Stimulated activated CD4-positive, alpha-beta T cell treated with anti-CD3 and anti-CD28 coated beads, Interleukin-4, amount 100 ng/mL, for 48 hours (primary cell): ENCODE data around the gene SPATA21.

Experiments used
- DNase-seq, 2 donors: peaks; one replicate each; pipeline ENCODE4 v3.0.0-alpha.2; 2020; ENCODE audit warnings: low read depth in 2 of 2

Gene SPATA21

DNA sequence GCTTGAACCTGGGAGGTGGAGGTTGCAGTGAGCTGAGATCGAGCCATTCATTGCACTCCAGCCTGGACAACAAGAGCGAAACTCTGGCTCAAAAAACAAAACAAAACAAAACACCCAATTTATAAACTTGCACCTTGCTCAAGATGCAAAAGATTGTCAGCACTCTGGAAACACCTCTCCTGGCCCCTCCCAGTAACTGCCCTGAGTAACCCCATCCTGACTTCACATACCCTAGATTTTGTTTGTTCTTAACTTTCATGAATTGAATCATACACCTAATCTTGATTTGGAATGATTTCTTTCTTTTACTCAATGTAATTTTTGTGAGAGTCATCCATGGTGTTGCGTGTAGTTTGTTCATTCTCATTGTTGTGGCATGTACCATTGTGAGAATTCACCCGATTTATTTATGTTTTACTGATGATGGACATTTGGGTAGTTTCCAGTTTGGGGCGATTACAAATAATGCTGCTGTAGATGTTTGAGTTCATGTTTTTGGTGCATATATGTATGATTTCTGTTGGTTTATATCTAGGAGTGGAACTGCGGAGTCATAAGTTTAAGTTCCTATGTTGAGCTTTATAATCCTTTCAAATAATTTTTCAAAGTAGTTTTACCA is 13.7 kb upstream of the SPATA21 start:
- no peak for DNase-seq

DNA sequence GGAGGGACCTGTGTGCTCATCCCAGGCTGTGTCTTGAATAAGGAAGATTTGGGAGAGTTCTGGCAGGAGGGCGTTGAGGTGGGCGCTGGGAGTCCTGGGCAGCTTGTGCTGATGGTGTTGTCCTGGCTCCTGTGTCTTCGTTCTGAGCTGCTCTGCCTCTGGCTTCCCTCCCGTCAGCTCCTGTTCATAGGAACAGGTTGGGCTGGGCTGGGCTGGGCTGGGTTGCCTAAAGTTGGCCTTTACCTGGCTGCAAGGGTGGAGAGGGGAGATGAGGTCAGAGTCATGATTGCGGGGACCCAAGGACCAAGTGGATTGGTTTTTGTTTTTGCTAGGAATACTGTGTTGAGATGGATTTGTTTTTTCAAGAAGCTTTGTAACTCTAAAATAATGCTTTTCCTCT is 12.4 kb upstream of the SPATA21 start:
- no peak for DNase-seq

DNA sequence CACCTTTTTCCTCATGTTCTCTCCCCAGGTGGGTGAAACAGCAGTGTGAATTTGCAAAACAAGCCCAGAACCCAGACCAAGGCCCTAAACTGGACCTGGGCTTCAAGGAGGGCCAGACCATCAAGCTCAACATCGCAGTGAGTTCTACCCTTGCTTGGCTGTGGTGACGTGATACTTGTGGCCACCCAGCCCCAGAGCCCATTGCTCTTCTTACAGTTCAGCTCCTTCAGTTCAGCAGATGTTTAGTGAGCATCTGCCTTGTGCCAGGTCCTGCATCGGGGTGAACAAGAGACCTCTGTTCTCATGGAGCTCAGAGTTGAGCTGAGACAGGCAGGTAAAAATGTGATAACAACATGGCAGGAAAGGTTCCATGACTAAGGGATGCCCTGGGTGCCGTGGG is 11.8 kb upstream of the SPATA21 start:
- DNase-seq, result no peak

DNA sequence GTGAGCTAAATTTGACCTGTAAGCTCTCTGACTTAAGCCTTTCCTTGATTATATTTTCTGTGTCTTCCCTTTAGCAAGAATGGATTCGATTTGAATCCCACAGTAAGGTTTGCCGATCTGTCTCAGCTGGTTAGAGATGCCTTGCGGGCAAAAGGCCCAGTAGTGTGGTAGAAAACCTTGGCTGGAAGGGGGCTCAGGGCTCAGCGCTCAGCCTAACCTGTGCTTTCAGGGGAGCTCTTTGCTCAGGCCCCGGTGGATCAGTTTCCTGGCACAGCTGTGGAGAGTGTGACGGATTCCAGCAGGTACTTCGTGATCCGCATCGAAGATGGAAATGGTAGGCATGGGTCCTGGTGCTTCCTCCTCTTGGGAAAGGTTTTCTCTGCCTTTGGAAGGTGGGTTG is 10.4 kb upstream of the SPATA21 start:
- no peak for DNase-seq

DNA sequence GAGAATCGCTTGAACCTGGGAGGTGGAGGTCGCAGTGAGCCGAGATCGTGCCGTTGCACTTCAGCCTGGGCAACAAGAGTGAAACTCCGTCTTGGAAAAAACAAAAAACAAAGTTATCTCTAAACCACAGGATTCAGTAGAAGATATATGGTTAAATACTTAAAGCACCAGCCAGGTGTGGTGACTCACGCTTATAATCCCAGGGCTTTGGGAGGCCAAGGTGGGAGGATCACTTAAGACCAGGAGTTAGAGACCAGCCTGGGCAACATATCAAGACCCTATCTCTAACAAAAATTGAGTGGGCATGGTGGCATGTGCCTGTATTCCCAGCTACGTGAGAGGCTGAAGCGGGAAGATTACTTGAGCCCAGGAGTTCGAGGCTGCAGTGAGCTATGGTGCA is 8.9 kb upstream of the SPATA21 start:
- DNase-seq, result no peak

DNA sequence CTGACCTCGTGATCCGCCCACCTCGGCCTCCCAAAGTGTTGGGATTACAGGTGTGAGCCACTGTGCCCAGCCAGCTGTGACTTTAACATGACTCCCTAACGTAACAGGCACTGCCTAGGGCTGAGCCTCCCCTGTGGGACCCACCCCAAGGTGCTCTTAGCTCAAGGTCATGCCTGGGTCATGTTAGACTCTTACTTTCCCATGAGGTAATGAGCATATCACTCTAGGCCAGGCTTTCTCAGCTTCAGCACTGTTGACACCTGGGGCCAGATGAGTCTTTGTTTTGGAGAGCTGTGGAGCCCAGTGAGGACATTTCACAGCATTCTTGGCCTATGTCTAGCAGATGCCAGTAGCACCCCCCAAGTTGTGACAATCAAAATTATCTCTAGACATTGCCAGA is 7.8 kb upstream of the SPATA21 start:
- no peak for DNase-seq

DNA sequence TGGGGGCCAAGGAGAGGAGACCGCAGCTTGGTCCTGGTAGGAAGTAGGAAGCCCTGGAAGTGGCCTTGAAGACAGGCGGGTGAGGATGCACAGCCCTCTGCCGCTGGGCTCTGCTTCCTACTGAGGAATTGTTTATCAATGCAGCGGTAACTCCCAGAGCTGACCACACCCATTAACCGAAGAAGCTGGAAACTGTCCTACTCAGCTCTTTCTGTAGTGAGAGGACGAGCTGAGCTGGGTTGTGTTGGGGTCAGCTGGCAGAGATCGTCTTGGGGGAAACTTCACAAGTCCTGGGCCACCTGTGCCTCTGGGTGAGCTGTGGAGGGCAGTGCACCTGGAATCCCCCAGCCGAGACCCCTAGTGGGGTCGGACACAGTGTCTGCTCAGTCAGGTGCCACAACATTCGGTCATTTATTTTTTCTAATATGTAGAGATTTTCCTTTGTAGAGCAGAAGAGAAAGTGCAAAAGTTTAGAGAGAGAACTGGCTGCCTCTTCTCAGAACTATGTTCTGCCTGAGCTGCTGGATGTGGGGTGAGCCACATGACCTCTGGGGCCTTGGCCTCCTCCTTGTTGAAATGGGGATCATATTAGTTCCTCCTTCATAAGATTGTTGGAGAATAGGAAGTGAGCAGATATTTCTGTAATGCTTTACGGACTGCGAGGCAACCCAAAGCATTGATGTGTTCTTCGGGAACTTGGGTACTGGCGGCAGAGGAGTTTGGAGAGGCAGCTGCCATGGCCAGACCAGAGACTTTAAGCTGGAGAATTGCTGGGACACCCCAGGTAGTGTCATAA is 6.9 kb upstream of the SPATA21 start:
- no peak for DNase-seq

DNA sequence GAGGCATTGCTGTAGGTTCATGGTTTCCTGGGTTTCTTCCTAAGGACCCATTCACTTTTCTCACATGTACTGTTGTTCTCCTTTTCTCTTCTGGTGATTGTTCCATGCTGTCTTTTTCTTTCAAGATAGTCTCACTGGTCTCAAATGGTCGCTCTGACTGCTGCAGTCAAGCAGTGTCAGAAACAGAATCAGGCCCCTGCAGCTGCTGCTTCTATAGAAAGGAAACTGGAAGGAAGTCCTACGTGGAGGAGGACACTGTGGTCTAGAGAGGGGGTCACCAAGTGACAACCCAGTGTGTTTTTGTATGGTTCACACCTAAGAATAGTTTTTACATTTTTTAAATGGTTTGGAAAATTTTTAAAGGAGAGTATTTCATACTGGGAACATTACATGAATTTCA is 5.7 kb upstream of the SPATA21 start:
- DNase-seq, result no peak

DNA sequence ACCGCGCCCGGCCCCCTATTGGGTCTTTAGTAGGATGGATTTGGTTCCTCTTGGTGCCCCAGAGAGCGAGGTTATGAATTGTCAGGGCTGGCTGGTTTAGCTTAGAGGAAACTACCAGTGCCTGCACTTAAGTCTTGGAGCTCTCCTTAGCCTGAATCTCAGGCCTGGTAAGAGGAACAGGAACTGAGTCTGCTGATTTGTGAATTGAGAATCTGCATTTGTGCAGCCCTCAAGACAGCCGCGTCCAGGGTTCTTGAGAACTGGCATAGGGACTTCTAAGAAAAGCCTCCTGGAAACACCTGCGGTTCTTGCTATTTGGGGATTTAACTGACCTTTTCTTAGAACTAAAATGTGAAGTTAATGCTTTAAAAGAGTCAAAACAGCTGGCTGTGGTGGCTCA is 5.0 kb upstream of the SPATA21 start:
- DNase-seq, result no peak

DNA sequence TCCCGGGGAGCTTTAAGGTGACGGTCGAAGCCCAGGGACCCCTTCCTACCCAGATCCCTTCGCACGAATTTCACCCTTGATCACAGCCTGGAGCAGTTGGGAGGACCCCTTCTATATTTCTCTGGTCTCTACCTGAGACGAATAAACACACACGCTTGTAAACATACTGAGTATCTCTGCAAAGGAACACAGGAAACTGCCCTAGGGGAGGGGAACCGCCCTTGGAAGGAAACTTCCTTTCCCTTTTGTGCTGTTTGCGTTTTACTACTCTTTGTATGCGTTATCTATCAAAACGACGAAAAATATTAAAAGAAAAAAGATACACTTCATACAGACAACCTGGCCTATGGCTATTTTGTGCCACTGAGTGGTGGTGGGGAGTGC is 4.0 kb upstream of the SPATA21 start:
- DNase-seq, result no peak

DNA sequence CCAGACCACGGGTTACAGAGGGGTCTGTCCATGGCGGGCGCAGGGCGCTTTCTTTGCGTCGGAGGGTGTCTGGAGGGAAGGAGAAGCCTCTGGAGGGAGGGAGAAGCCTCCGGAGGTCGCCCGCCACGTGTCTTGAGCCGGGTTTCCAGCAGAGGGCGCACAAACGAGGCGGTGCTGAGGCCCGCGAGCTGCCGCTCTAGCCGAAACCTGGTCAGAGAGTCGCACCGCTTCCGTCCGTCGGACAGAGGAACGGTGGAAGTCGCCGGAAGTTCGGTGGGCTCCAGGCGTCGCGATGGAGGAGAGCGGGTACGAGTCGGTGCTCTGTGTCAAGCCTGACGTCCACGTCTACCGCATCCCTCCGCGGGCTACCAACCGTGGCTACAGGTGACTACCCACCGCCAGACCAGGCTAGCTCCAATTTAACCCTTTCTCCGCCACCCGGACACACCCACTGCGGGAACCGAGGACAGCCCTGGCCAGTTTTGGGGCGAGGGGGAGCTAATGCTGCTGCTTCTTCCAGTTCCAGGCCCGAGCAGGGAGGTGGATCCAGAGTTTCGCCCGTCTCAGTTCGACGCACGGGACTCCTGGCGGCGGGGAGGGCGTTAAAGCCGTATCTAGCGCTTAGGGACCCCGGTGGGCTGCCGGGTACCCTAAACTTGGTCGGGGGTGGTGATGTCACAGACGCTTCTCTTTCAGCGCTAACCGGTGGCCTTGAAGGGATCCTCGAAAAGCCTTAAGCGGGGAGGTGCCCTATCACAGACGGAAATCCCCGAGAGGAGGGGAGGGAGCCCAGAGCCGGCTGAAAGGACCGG is 3.5 kb upstream of the SPATA21 start, which contains the start of gene NECAP2:
Gene NECAP2, plus strand, starts transcription at position 255 of the 812 bp plus-strand sequence. Its CDS starts 38 bp downstream, at position 293.
- peak; percentile 93 to 97 for DNase-seq

DNA sequence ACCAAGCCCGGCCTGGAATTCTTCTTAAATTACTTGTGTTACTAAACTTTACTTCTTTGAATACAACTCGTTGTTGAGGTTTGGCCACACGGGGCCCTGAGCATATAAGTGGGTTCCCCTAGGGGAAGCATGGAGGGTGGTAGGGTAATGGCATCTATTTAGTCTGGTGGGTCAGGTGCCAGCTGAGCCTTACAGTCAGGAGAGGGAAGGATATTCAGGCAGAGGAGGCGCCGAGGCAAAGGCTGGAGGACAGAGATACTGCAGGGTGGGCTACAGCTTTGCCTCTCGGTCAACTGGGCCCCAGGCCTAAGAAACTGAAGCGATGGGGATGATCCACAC is 2.9 kb upstream of the SPATA21 start:
- peak in 1 of 2 donors; percentile 6 for DNase-seq

DNA sequence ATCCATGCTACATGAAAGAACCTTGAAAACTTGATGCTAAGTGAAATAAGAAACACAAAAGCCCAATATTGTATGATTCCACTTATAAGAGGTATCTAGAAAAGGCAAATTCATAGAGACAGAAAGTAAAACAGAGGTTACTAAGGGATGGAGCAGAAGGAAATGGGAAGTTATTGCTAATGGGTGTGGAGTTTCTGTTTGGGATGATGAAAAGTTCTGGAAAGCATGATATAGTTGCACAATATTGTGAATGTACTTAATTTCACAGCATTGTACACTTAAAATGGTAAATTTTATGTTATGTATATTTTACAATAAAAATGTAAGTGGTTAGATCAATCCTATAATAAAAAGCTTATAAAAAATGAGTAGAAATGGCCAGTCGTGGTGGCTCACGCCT is 1.7 kb upstream of the SPATA21 start:
- DNase-seq, result no peak

DNA sequence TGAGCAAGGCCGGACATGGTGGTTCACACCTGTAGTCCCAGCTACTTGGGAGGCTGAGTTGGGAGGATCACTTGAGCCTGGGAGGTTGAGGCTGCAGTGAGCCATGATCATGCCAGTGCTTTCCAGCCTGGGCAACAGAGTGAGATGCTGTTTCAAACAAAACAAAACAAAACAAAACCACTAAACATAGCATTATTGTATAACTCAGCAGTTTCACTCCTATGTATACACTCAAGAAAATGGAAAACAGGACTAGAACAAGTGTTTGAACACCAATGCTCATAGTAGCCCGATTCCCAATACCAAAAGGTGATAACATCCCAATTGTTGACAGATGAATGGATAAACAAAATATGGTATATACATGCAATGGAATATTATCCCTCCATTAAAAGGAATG is 1.3 kb upstream of the SPATA21 start:
- no peak for DNase-seq

DNA sequence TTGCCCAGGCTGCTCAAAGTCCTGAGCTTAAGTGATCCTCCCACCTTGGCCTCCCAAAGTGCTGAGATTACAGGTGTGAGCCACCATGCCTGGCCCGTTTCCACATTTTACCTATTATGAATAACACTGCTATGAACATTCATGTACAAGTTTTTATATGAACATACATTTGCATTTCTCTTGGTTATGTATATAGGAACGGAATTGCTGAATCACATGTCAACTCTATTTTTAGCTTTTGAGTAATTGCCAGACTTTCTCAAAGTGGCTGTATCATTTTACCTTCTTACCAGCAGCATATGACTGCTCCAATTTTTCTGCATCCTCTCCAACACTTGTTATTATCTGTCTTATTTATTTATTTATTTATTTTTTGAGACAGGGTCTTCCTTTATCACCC is 2.7 kb downstream of the SPATA21 start:
- DNase-seq, result no peak

DNA sequence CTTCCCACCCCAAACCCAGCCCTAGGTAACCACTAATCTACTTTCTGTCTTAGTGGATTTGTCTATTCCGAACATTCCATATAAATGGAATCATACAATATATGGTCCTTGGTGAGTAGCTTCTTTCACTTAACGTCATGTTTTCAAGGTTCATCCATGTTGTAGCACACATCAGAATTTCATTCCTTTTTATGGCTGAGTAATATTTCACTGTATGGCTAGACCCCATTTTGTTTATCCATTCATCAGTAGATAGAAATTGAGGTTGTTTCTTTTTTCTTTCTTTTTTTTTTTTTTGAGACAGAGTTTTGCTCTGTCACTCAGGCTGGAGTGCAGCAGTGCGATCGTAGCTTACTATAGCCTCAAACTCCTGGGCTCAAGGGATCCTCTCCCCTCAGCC is 3.2 kb downstream of the SPATA21 start:
- no peak for DNase-seq

DNA sequence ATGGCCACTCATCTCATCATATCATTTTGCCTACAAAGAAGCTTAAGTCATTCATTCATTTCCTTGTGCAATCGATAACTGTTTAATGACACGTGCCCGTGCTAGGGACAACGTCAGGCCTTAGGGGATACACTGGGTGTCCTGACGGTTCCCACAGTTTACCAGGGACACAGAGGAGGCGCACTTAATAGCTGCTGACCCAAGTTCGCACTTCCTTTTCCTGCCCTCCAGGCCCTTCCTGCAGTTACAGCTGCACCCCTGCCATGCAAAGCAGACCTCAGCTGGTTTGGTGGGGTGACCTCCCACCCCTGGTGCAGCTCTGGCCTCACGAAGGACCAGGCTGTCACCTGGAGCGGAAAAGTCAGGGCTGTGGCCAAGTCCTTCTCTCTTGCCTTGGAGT is 4.2 kb downstream of the SPATA21 start:
- DNase-seq, result no peak

DNA sequence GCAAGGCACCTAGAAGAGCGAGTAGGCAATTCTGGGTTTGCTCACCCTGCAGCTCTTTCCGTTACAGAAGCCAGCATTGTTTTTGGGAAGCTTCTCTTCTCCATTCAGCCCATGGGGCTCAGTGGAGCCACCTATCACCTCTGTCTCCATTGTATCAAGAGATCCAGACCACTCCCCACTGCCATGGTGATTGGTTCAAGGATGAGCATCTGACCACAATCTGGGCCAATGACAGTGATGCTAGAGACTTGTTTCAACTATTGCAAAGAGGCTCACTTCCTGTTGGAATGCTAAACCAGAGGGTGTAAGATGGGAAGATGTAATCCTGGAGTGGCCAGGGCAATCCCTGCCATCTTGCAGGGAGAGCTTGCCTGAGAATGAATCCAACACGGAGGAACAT is 6.6 kb downstream of the SPATA21 start:
- no peak for DNase-seq

DNA sequence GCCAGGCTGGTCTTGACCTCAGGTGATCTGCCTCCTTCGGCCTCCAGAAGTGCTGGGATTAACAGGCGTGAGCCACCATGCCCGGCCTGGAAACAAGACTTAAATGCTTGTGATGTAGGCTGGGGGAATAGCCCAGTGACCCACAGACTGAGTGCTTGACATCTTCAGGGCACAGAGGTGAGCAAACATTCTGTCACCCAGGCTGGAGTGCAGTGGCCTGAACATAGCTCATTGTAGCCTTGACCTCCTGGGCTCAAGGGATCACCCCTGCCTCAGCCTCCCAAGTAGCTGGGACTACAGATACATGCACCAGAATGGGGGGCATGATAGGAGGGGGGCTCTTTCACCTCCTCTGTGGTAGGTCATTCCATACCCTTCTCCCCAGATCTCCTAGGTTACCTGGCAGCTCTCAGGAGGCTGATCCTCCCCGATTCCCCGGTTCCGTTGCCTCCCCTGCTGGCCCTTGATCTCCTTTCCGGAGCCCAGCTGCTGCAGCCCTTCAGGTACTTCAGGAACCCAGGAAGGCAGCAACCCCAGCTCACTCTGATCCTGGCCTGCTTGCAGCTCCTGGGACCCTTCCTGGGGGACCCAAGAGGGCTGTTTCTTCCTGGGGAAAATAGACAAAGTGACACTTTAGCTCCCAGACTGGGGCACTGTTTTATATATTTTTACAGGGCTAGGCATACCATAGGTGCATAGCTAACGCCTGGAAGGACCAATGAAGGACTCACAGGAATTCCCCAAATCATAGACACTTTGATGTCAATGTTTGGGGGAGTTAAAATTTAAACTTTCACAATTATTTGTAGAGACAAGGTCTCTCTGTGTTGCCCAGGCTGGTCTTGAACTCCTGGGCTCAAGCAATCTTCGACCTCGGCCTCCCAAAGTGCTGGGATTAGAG is 11.8 kb downstream of the SPATA21 start:
- no peak for DNase-seq

DNA sequence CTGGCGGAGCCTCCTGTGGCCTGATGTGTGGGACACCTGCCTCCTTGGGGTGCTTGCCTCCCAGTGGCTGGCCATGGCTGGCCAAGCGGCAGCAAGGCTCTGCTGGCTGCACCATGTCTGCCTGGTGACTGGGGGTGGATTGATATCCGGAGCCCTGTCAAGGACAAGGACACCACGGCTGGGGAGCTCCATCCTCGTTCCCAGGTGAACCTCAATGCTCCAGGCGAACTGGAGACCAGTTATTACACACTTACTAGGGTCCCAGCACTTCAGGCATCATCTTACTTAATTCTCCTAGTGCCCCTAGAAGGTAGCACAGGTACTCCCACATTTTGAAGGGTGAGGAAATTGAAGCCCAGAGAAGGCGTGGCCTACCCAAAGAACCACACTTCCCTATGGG is 15.2 kb downstream of the SPATA21 start:
- DNase-seq, result no peak

DNA sequence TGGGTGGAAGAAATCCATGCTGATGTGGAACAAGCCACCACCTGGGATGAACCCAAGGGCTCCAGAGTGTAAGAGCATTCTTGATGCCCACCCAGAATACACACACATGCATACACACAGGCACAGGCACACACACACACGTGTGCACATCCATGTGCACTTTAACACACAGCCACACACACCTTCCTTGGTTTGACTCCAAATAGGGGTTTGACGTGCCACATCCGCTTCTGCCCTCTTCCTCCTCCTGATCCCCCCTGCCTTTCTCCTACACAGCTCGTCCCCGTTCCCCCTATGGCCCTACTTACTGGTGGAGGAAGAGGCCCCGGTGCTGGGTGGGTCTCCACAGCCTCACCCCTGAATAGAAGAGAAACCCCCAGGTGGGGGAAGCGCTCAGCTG is 16.0 kb downstream of the SPATA21 start:
- DNase-seq, result no peak
